DOHH2 (cell line): ENCODE measurements around the gene ACTR5.

ENCODE experiments used
- CTCF ChIP-seq: fragments of 200-600 bp; sonication (generic); IDR thresholded peaks from one replicate; pipeline ENCODE4 v1.5.1; 2014; ENCODE audit warnings: antibody characterized with exemption, mild to moderate bottlenecking, low read depth, low read length; ENCODE audit not compliant: poor library complexity, severe bottlenecking
- EZH2phosphoT487 ChIP-seq: fragments of 200-600 bp; sonication (generic); IDR thresholded peaks from 2 replicates; pipeline ENCODE4 v1.6.1; 2017; ENCODE audit warnings: borderline replicate concordance, mild to moderate bottlenecking, antibody characterized with exemption, low read length, moderate library complexity, mixed read lengths

- TF ChIP-seq CTCF (no peak), EZH2phosphoT487 (no peak)
These were observed 25.9 kb downstream of the ACTR5 start for GRCh38 chr20:38774167-38774566.
